Smooth muscle cell (in vitro differentiated cells): Measurements from ENCODE around the gene UBE2D2. TPM values are rescaled to one million over a fixed set of nuclear protein-coding genes. Genes with fewer than 3 reads are reported as not detected.

ENCODE experiments used
- DNase-seq: peaks from one replicate; lab custom pipeline; 2025; ENCODE audit not compliant: unreplicated experiment; lab: John Stamatoyannopoulos, UW
- H2AFZ ChIP-seq: fragments of 200-600 bp; sonication (generic); 2 replicates; pipeline ENCODE4 v1.6.0; 2016; ENCODE audit warnings: antibody characterized with exemption, low read depth, mild to moderate bottlenecking
- H3F3A ChIP-seq: fragments of 200-600 bp; sonication (generic); 2 replicates; pipeline ENCODE4 v1.6.0; 2017; ENCODE audit warnings: antibody characterized with exemption, low read depth
- H3K27ac ChIP-seq: fragments of 200-600 bp; sonication (generic); 2 replicates; pipeline ENCODE4 v1.5.1; 2016; ENCODE audit warnings: low read depth, mild to moderate bottlenecking
- H3K27me3 ChIP-seq: fragments of 200-600 bp; sonication (generic); 2 replicates; pipeline ENCODE4 v1.6.1; 2016; ENCODE audit warnings: low read depth, mild to moderate bottlenecking
- H3K36me3 ChIP-seq: fragments of 200-600 bp; sonication (generic); 2 replicates; pipeline ENCODE4 v1.5.1; 2016; ENCODE audit warnings: low read depth
- H3K4me1 ChIP-seq: fragments of 200-600 bp; sonication (generic); 2 replicates; pipeline ENCODE4 v1.5.1; 2016; ENCODE audit warnings: low read depth
- H3K4me2 ChIP-seq: fragments of 200-600 bp; sonication (generic); 2 replicates; pipeline ENCODE4 v1.6.0; 2016; ENCODE audit warnings: mild to moderate bottlenecking
- H3K4me3 ChIP-seq: fragments of 200-600 bp; sonication (generic); 2 replicates; pipeline ENCODE4 v1.5.1; 2016; ENCODE audit warnings: mild to moderate bottlenecking
- H3K79me2 ChIP-seq: fragments of 200-600 bp; sonication (generic); 2 replicates; pipeline ENCODE4 v1.6.0; 2016; ENCODE audit warnings: low read depth, mild to moderate bottlenecking
- H3K9ac ChIP-seq: fragments of 200-600 bp; sonication (generic); 2 replicates; pipeline ENCODE4 v1.6.0; 2016; ENCODE audit warnings: low read depth
- H3K9me3 ChIP-seq: fragments of 200-600 bp; sonication (generic); replicated peaks from 2 replicates; pipeline ENCODE4 v1.5.1; 2016; ENCODE audit warnings: low read depth
- H4K20me1 ChIP-seq: fragments of 200-600 bp; sonication (generic); 2 replicates; pipeline ENCODE4 v1.6.0; 2016; ENCODE audit warnings: low read depth
- CTCF ChIP-seq: fragments of 200-600 bp; sonication (generic); IDR thresholded peaks from 2 replicates; pipeline ENCODE4 v1.5.1; 2017; ENCODE audit warnings: borderline replicate concordance, mild to moderate bottlenecking, antibody characterized with exemption; ENCODE audit not compliant: insufficient read depth, poor library complexity, severe bottlenecking
- WGBS: methylation state at CpG from one replicate; pipeline ENCODE4 v1.1.7; 2016; ENCODE audit warnings: low lambda C conversion rate; 5-methylcytosine and 5-hydroxymethylcytosine counted together
- polyA plus RNA-seq: library from polyadenylated mRNA; unstranded; fragments of >200 nt; fragmentation: Nextera tagmentation; extraction: Ambion mirVana; gene quantifications from 2 replicates; pipeline ENCODE4 v1.2.1, GENCODE V29; 2016
- total RNA-seq: library from RNA; depleted of rRNA; stranded (reverse); fragments of >200 nt; gene quantifications from 2 replicates; pipeline ENCODE4 v1.2.3, GENCODE V29; 2014

Gene UBE2D2
- total and polyA plus RNA-seq, 2 experiments from 2014 or later: 69.3 to 174 TPM

GRCh38 chr5:139633295-139634027 lies 72.3 kb downstream of the UBE2D2 start:
- Histone ChIP-seq H3F3A (peaks cover 15% of the 10 kb centered on the region), H3K4me1 (peaks cover 15% of the 10 kb centered on the region), H4K20me1 (no peaks in the 10 kb centered on the region), H3K9me3 (no peaks in the 10 kb centered on the region), H3K27me3 (no peaks in the 10 kb centered on the region), H3K9ac (no peak overlapping the region), H3K4me3 (no peak overlapping the region), H3K4me2 (no peak overlapping the region), H3K79me2 (no peaks in the 10 kb centered on the region), H2AFZ (no peak overlapping the region), H3K27ac (no peak overlapping the region), H3K36me3 (no peaks in the 10 kb centered on the region)
- no peak for DNase-seq
- WGBS: 27% methylated on average over 6 of the region's 6 CpGs
- TF ChIP-seq CTCF: peak; percentile 90

- Histone ChIP-seq H4K20me1 (no peaks in the 10 kb centered on the region), H3K4me3 (no peak overlapping the region), H3F3A (peaks cover 15% of the 10 kb centered on the region), H3K4me2 (no peak overlapping the region), H3K9ac (no peak overlapping the region), H3K27me3 (no peaks in the 10 kb centered on the region), H3K27ac (no peak overlapping the region), H2AFZ (no peak overlapping the region), H3K36me3 (no peaks in the 10 kb centered on the region), H3K79me2 (no peaks in the 10 kb centered on the region), H3K9me3 (no peaks in the 10 kb centered on the region), H3K4me1 (peaks cover 20% of the 10 kb centered on the region)
- no peak for TF ChIP-seq CTCF
- DNase-seq: no peak
- 92% methylated on average over 2 of the region's 2 CpGs for WGBS
Measured at GRCh38 chr5:139634028-139634325, 72.8 kb downstream of the UBE2D2 start.

- H3K4me3 ChIP-seq: no peak overlapping the region
- WGBS: 83% methylated on average over 3 of the region's 3 CpGs
- TF ChIP-seq CTCF: no peak
Measured at GRCh38 chr5:139634541-139634940, 73.4 kb downstream of the UBE2D2 start.

GRCh38 chr5:139635191-139635590 lies 74.1 kb downstream of the UBE2D2 start:
- H3K79me2 ChIP-seq: no peaks in the 10 kb centered on the region
- peaks cover 22% of the 10 kb centered on the region for H3K4me1 ChIP-seq
- no peak for DNase-seq
- 58% methylated on average over 1 of the region's 1 CpG for WGBS
- no peak overlapping the region for H3K4me2 ChIP-seq
- no peaks in the 10 kb centered on the region for H3K36me3 ChIP-seq
- H3K27me3 ChIP-seq: no peaks in the 10 kb centered on the region
- H3K4me3 ChIP-seq: no peak overlapping the region
- H4K20me1 ChIP-seq: no peaks in the 10 kb centered on the region
- H3K9me3 ChIP-seq: no peaks in the 10 kb centered on the region
- H2AFZ ChIP-seq: no peak overlapping the region
- no peak overlapping the region for H3K9ac ChIP-seq
- H3F3A ChIP-seq: peaks cover 14% of the 10 kb centered on the region
- peak overlapping the region; percentile 98 for H3K27ac ChIP-seq
- no peak for TF ChIP-seq CTCF

More at GRCh38 chr5:139634541-139634940, 73.4 kb downstream of the UBE2D2 start:
- Histone ChIP-seq H3K9me3 (no peaks in the 10 kb centered on the region), H2AFZ (no peak overlapping the region), H3K79me2 (no peaks in the 10 kb centered on the region), H3K4me1 (peaks cover 22% of the 10 kb centered on the region), H3K4me2 (no peak overlapping the region), H3K27ac (peak overlapping the region; percentile 98), H3K9ac (no peak overlapping the region), H3K36me3 (no peaks in the 10 kb centered on the region), H3K27me3 (no peaks in the 10 kb centered on the region), H4K20me1 (no peaks in the 10 kb centered on the region), H3F3A (peaks cover 15% of the 10 kb centered on the region)
- DNase-seq: no peak
